HepG2 (cell line): Measurements from ENCODE around the gene ZNF20. TPM values are rescaled to one million over a fixed set of nuclear protein-coding genes. Genes with fewer than 3 reads are reported as not detected.
A peak's percentile ranks its signal among the peaks of the same experiment; 100 is the strongest.

Experiments
- FOXC1 ChIP-seq: sonication (generic); formaldehyde crosslinking; IDR thresholded peaks from 2 replicates; pipeline ENCODE4 v1.8.0; 2022; ENCODE audit warnings: mild to moderate bottlenecking, missing genetic modification reagents, borderline replicate concordance
- GATA4 ChIP-seq: sonication (generic); IDR thresholded peaks from 2 replicates; pipeline ENCODE4 v1.6.1; 2016; ENCODE audit warnings: antibody characterized with exemption, low read depth, borderline replicate concordance
- GLI4 ChIP-seq: sonication (generic); formaldehyde crosslinking; IDR thresholded peaks from 2 replicates; pipeline ENCODE4 v1.5.1; 2020; ENCODE audit warnings: missing genetic modification reagents, mild to moderate bottlenecking, moderate library complexity, borderline replicate concordance
- JUND ChIP-seq: sonication (generic); formaldehyde crosslinking; IDR thresholded peaks from 2 replicates; pipeline ENCODE4 v1.8.0; 2022; ENCODE audit warnings: mild to moderate bottlenecking, missing genetic modification reagents
- KLF16 ChIP-seq, 2 experiments: sonication (generic) in 1 of 2; formaldehyde crosslinking in 1 of 2; IDR thresholded peaks; 2 replicates each; pipeline versions ENCODE4 v1.6.1 to v1.8.0; 2016 to 2023; ENCODE audit warnings: missing genetic modification reagents in 2 of 2, missing compliant biosample characterization in 1 of 2
- NFE2L1 ChIP-seq: sonication (generic); formaldehyde crosslinking; IDR thresholded peaks from 2 replicates; pipeline ENCODE4 v1.4.0; 2020; ENCODE audit warnings: missing genetic modification reagents, mild to moderate bottlenecking, borderline replicate concordance
- PAWR ChIP-seq: sonication (generic); formaldehyde crosslinking; IDR thresholded peaks from 2 replicates; pipeline ENCODE4 v1.4.0; 2020; ENCODE audit warnings: missing genetic modification reagents, mild to moderate bottlenecking, borderline replicate concordance
- SUZ12 ChIP-seq: fragments of 150-350 bp; IDR thresholded peaks from 2 replicates; pipeline ENCODE4 v1.6.1; 2014; ENCODE audit warnings: low read depth, low read length
- THYN1 ChIP-seq: sonication (generic); formaldehyde crosslinking; IDR thresholded peaks from 2 replicates; pipeline ENCODE4 v1.8.1; 2023; ENCODE audit warnings: low read depth, mild to moderate bottlenecking, moderate library complexity, missing genetic modification reagents, borderline replicate concordance
- ZFP62 ChIP-seq: sonication (generic); formaldehyde crosslinking; IDR thresholded peaks from 2 replicates; pipeline ENCODE4 v1.4.0; 2020; ENCODE audit warnings: missing genetic modification reagents
- ZMYM3 ChIP-seq: sonication (generic); formaldehyde crosslinking; IDR thresholded peaks from 2 replicates; pipeline ENCODE4 v1.5.1; 2020; ENCODE audit warnings: mild to moderate bottlenecking, missing genetic modification reagents
- ZNF260 ChIP-seq: sonication (generic); formaldehyde crosslinking; IDR thresholded peaks from 2 replicates; pipeline ENCODE4 v1.4.0; 2020; ENCODE audit warnings: missing genetic modification reagents, low read depth, mild to moderate bottlenecking, borderline replicate concordance
- ZNF337 ChIP-seq: sonication (generic); formaldehyde crosslinking; IDR thresholded peaks from 2 replicates; pipeline ENCODE4 v1.5.1; 2020; ENCODE audit warnings: missing genetic modification reagents, low read depth, mild to moderate bottlenecking, borderline replicate concordance
- ZNF367 ChIP-seq: sonication (generic); formaldehyde crosslinking; IDR thresholded peaks from 2 replicates; pipeline ENCODE4 v1.4.0; 2020; ENCODE audit warnings: missing genetic modification reagents, borderline replicate concordance
- ZNF605 ChIP-seq: sonication (generic); formaldehyde crosslinking; IDR thresholded peaks from 2 replicates; pipeline ENCODE4 v1.8.0; 2022; ENCODE audit warnings: mild to moderate bottlenecking, missing genetic modification reagents
- polyA plus RNA-seq, 8 experiments: library from polyadenylated mRNA; depleted of rRNA in 3 of 8; stranded (reverse) in 7 of 8; unstranded in 1 of 8; fragments of >200 nt; fragmentation: Illumina TruSeq in 4 of 8; extraction: Trizol in 4 of 8; gene quantifications; 2 replicates each; pipeline versions ENCODE4 v1.2.1 to v1.2.3, GENCODE V29; 2011 to 2016; ENCODE audit warnings: low read depth in 4 of 8, missing spikeins in 1 of 8, mixed read lengths in 1 of 8; ENCODE audit not compliant: insufficient read depth in 1 of 8
- total RNA-seq, 5 experiments: library from RNA; depleted of rRNA; stranded (reverse); fragments of >200 nt; fragmentation: Illumina TruSeq; extraction: Trizol; gene quantifications; 2 replicates each; pipeline ENCODE4 v1.2.3, GENCODE V29; 2016; ENCODE audit warnings: low read depth in 1 of 5
- TF ChIP-seq, protein P1 (sequence below): sonication (generic); formaldehyde crosslinking; IDR thresholded peaks from 2 replicates; pipeline ENCODE4 v1.9.0; 2022; ENCODE audit warnings: missing genetic modification reagents, mild to moderate bottlenecking, borderline replicate concordance
- TF ChIP-seq, protein P2 (sequence below): sonication (generic); formaldehyde crosslinking; IDR thresholded peaks from 2 replicates; pipeline ENCODE4 v1.4.0; 2020; ENCODE audit warnings: missing genetic modification reagents, mild to moderate bottlenecking, borderline replicate concordance
- TF ChIP-seq, protein P3 (sequence below): sonication (generic); formaldehyde crosslinking; IDR thresholded peaks from 2 replicates; pipeline ENCODE4 v1.4.0; 2020; ENCODE audit warnings: missing genetic modification reagents
- TF ChIP-seq, protein P4 (sequence below): sonication (generic); formaldehyde crosslinking; IDR thresholded peaks from 2 replicates; pipeline ENCODE4 v1.5.1; 2020; ENCODE audit warnings: missing genetic modification reagents, mild to moderate bottlenecking, borderline replicate concordance
- TF ChIP-seq, protein P5 (sequence below): sonication (generic); formaldehyde crosslinking; IDR thresholded peaks from 2 replicates; pipeline ENCODE4 v1.4.0; 2020; ENCODE audit warnings: missing genetic modification reagents

The ZNF20 gene
- total and polyA plus RNA-seq, 2 of the 13 experiments (the other 11 are each of a cell fraction or from before 2014, with no cell fraction given), result 1.6 to 8.0 TPM

DNA sequence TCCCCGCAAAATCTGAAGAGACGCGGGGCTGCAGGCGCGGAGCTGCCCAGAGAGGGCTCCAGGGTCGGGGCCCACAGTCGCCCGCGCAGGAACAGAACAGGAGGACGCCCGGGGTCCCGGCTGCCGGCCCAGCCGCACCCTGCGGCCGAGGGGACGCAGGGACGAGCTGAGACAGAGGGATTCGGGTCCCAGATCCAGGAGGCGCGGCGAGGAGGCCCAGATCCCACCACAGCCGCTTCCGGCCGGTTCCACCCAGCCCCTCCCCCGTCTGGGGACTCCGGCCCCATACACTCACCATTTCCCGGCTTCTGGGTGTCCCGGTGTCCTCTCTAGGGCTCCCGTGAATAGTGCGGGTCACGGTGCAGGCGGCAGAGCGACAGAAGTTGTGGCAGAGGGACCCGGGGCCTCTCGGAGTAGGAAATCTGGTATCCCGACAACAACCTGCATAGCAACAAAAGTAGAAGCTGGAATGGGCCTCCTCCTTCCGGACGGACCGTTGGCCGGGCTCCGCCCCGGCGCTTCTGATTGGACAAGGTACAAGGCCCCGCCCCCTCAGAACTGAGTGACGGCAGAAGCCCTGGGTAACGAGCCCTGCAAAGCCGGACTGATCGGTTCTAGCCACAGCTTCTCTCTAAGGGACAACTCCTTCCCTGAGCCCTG, at the start of gene ZNF20 (continued):
- TF ChIP-seq, protein P1, sequence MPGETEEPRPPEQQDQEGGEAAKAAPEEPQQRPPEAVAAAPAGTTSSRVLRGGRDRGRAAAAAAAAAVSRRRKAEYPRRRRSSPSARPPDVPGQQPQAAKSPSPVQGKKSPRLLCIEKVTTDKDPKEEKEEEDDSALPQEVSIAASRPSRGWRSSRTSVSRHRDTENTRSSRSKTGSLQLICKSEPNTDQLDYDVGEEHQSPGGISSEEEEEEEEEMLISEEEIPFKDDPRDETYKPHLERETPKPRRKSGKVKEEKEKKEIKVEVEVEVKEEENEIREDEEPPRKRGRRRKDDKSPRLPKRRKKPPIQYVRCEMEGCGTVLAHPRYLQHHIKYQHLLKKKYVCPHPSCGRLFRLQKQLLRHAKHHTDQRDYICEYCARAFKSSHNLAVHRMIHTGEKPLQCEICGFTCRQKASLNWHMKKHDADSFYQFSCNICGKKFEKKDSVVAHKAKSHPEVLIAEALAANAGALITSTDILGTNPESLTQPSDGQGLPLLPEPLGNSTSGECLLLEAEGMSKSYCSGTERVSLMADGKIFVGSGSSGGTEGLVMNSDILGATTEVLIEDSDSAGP (CRISPR knock-in tag), result peak; percentile 54; the same call in 1 of the 2 replicates
- TF ChIP-seq ZNF260, result no peak
- TF ChIP-seq GATA4, result no peak
- TF ChIP-seq NFE2L1 (CRISPR knock-in tag), result no peak
- TF ChIP-seq JUND (CRISPR knock-in tag), result no peak
- no peak for TF ChIP-seq PAWR
- TF ChIP-seq SUZ12, result no peak
- peak in 1 of 2 experiments; percentile 35; a peak in 1 of 4 replicates for TF ChIP-seq KLF16 (CRISPR knock-in tag; IDR thresholded peaks at IDR 0.05)
- TF ChIP-seq, protein P2, sequence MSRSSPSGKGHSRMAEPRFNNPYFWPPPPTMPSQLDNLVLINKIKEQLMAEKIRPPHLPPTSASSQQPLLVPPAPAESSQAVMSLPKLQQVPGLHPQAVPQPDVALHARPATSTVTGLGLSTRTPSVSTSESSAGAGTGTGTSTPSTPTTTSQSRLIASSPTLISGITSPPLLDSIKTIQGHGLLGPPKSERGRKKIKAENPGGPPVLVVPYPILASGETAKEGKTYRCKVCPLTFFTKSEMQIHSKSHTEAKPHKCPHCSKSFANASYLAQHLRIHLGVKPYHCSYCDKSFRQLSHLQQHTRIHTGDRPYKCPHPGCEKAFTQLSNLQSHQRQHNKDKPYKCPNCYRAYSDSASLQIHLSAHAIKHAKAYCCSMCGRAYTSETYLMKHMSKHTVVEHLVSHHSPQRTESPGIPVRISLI, result no peak
- TF ChIP-seq ZNF367, result no peak
- no peak for TF ChIP-seq ZNF337
- no peak for TF ChIP-seq FOXC1
- no peak for TF ChIP-seq ZMYM3
- TF ChIP-seq, protein P3, sequence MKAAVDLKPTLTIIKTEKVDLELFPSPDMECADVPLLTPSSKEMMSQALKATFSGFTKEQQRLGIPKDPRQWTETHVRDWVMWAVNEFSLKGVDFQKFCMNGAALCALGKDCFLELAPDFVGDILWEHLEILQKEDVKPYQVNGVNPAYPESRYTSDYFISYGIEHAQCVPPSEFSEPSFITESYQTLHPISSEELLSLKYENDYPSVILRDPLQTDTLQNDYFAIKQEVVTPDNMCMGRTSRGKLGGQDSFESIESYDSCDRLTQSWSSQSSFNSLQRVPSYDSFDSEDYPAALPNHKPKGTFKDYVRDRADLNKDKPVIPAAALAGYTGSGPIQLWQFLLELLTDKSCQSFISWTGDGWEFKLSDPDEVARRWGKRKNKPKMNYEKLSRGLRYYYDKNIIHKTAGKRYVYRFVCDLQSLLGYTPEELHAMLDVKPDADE (CRISPR knock-in tag), result no peak
- no peak for TF ChIP-seq ZFP62 (CRISPR knock-in tag)
- TF ChIP-seq ZNF605 (CRISPR knock-in tag), result peak; percentile 44; the same call in 1 of the 2 replicates
- TF ChIP-seq GLI4, result 0 out of 2 replicates have a peak, but pooled peaks have one; percentile 27
- no peak for TF ChIP-seq THYN1 (CRISPR knock-in tag)
- TF ChIP-seq, protein P4, sequence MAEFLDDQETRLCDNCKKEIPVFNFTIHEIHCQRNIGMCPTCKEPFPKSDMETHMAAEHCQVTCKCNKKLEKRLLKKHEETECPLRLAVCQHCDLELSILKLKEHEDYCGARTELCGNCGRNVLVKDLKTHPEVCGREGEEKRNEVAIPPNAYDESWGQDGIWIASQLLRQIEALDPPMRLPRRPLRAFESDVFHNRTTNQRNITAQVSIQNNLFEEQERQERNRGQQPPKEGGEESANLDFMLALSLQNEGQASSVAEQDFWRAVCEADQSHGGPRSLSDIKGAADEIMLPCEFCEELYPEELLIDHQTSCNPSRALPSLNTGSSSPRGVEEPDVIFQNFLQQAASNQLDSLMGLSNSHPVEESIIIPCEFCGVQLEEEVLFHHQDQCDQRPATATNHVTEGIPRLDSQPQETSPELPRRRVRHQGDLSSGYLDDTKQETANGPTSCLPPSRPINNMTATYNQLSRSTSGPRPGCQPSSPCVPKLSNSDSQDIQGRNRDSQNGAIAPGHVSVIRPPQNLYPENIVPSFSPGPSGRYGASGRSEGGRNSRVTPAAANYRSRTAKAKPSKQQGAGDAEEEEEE (CRISPR knock-in tag), result no peak
- TF ChIP-seq, protein P5, sequence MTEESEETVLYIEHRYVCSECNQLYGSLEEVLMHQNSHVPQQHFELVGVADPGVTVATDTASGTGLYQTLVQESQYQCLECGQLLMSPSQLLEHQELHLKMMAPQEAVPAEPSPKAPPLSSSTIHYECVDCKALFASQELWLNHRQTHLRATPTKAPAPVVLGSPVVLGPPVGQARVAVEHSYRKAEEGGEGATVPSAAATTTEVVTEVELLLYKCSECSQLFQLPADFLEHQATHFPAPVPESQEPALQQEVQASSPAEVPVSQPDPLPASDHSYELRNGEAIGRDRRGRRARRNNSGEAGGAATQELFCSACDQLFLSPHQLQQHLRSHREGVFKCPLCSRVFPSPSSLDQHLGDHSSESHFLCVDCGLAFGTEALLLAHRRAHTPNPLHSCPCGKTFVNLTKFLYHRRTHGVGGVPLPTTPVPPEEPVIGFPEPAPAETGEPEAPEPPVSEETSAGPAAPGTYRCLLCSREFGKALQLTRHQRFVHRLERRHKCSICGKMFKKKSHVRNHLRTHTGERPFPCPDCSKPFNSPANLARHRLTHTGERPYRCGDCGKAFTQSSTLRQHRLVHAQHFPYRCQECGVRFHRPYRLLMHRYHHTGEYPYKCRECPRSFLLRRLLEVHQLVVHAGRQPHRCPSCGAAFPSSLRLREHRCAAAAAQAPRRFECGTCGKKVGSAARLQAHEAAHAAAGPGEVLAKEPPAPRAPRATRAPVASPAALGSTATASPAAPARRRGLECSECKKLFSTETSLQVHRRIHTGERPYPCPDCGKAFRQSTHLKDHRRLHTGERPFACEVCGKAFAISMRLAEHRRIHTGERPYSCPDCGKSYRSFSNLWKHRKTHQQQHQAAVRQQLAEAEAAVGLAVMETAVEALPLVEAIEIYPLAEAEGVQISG, result 0 out of 2 replicates have a peak, but pooled peaks have one; percentile 27
